Liver (tissue), 9 donors: ENCODE data around the gene GPR183. TPM values are rescaled to one million over a fixed set of nuclear protein-coding genes. Genes with fewer than 3 reads are reported as not detected.

ENCODE experiments used
- DNase-seq: peaks from one replicate; pipeline ENCODE4 v3.0.0-alpha.2; 2017; ENCODE audit warnings: low spot score
- H3K27ac ChIP-seq, 2 donors: one replicate each; pipeline ENCODE4 v1.7.0; 2013; ENCODE audit warnings: inconsistent platforms in 2 of 2, low read length in 2 of 2, control low read depth in 1 of 2, low read depth in 1 of 2, mild to moderate bottlenecking in 1 of 2
- H3K27me3 ChIP-seq, 4 donors: one replicate each; pipeline versions ENCODE4 v1.6.1 to v1.7.0; 2013; ENCODE audit warnings: low read length in 3 of 4, inconsistent platforms in 1 of 4, mild to moderate bottlenecking in 1 of 4, moderate library complexity in 1 of 4; ENCODE audit not compliant: control insufficient read depth in 4 of 4, insufficient read depth in 4 of 4
- H3K36me3 ChIP-seq, 4 donors: one replicate each; pipeline versions ENCODE4 v1.6.1 to v1.7.0; 2013; ENCODE audit warnings: low read length in 3 of 4, mild to moderate bottlenecking in 3 of 4, low read depth in 1 of 4, moderate library complexity in 1 of 4; ENCODE audit not compliant: control insufficient read depth in 4 of 4, insufficient read depth in 3 of 4
- H3K4me1 ChIP-seq, 4 donors: one replicate each; pipeline versions ENCODE4 v1.6.1 to v1.7.0; 2013; ENCODE audit warnings: low read length in 3 of 4, mild to moderate bottlenecking in 3 of 4, moderate library complexity in 1 of 4; ENCODE audit not compliant: control insufficient read depth in 4 of 4, insufficient read depth in 4 of 4
- H3K4me3 ChIP-seq, 3 donors: one replicate each; pipeline versions ENCODE4 v1.6.1 to v1.7.0; 2013; ENCODE audit warnings: low read length in 3 of 3, control low read depth in 1 of 3, low read depth in 1 of 3, mild to moderate bottlenecking in 1 of 3
- H3K9ac ChIP-seq, 2 donors: one replicate each; pipeline ENCODE4 v1.7.0; 2013; ENCODE audit warnings: low read length in 2 of 2, mild to moderate bottlenecking in 2 of 2, moderate library complexity in 2 of 2, control low read depth in 1 of 2, low read depth in 1 of 2
- H3K9me3 ChIP-seq, 4 donors: one replicate each; pipeline versions ENCODE4 v1.6.1 to v1.7.0; 2013; ENCODE audit warnings: low read length in 3 of 4; ENCODE audit not compliant: control insufficient read depth in 4 of 4
- EGR1 ChIP-seq, 2 donors: IDR thresholded peaks; 2 replicates each; pipeline ENCODE4 v1.6.1; 2016 to 2018; ENCODE audit warnings: antibody characterized with exemption in 2 of 2, low read depth in 2 of 2
- FOXA1 ChIP-seq: IDR thresholded peaks from 2 replicates; pipeline ENCODE4 v1.6.1; 2016; ENCODE audit warnings: antibody characterized with exemption
- FOXA2 ChIP-seq: IDR thresholded peaks from 2 replicates; pipeline ENCODE4 v1.6.1; 2016; ENCODE audit warnings: antibody characterized with exemption
- GABPA ChIP-seq, 2 donors: IDR thresholded peaks in 1 of 2; conservative IDR thresholded peaks in 1 of 2; 2 replicates each; pipeline ENCODE4 v1.6.1; 2016; ENCODE audit warnings: antibody characterized with exemption in 2 of 2, mild to moderate bottlenecking in 1 of 2, moderate library complexity in 1 of 2
- HNF4A ChIP-seq, 2 donors: conservative IDR thresholded peaks; 2 replicates each; pipeline ENCODE4 v1.6.1; 2016; ENCODE audit warnings: antibody characterized with exemption in 2 of 2, mild to moderate bottlenecking in 2 of 2
- HNF4G ChIP-seq: IDR thresholded peaks from 2 replicates; pipeline ENCODE4 v1.6.1; 2016; ENCODE audit warnings: antibody characterized with exemption
- JUND ChIP-seq, 2 donors: IDR thresholded peaks; 2 replicates each; pipeline ENCODE4 v1.6.1; 2016; ENCODE audit warnings: antibody characterized with exemption in 2 of 2
- RXRA ChIP-seq, 2 donors: IDR thresholded peaks; 2 replicates each; pipeline ENCODE4 v1.6.1; 2017 to 2018; ENCODE audit warnings: antibody characterized with exemption in 2 of 2, mild to moderate bottlenecking in 1 of 2
- SP1 ChIP-seq: IDR thresholded peaks from 2 replicates; pipeline ENCODE4 v1.6.1; 2018; ENCODE audit warnings: antibody characterized with exemption, mild to moderate bottlenecking
- TAF1 ChIP-seq: conservative IDR thresholded peaks from 2 replicates; pipeline ENCODE4 v1.6.1; 2016; ENCODE audit warnings: antibody characterized with exemption, mild to moderate bottlenecking
- YY1 ChIP-seq: IDR thresholded peaks from 2 replicates; pipeline ENCODE4 v1.6.1; 2016; ENCODE audit warnings: antibody characterized with exemption, mild to moderate bottlenecking
- WGBS: extraction: QIAGEN DNeasy Blood & Tissue Kit; methylation state at CpG from one replicate; pipeline ENCODE4 v1.1.7; 2013; 5-methylcytosine and 5-hydroxymethylcytosine counted together
- polyA plus RNA-seq, 2 donors: library from polyadenylated mRNA; stranded (reverse) in 1 of 2; unstranded in 1 of 2; fragments of 200-250 nt in 1 of 2; fragments of >200 nt in 1 of 2; fragmentation: Nextera tagmentation in 1 of 2; extraction: Ambion mirVana in 1 of 2; gene quantifications; one replicate each; pipeline versions ENCODE4 v1.2.1 to v1.2.3, GENCODE V29; 2013 to 2015
- total RNA-seq, 2 donors: library from RNA; depleted of rRNA; stranded (reverse); fragments of >200 nt; gene quantifications; one replicate each; pipeline ENCODE4 v1.2.3, GENCODE V29; 2014
- TF ChIP-seq, protein P1 (sequence below): IDR thresholded peaks from 2 replicates; pipeline ENCODE4 v1.6.1; 2016; ENCODE audit warnings: antibody characterized with exemption, mild to moderate bottlenecking
- TF ChIP-seq, protein P2 (sequence below): IDR thresholded peaks from 2 replicates; pipeline ENCODE4 v1.6.1; 2016; ENCODE audit warnings: antibody characterized with exemption
- TF ChIP-seq, protein P3 (sequence below): IDR thresholded peaks from 2 replicates; pipeline ENCODE4 v1.6.1; 2016; ENCODE audit warnings: antibody characterized with exemption
- TF ChIP-seq, protein P4 (sequence below): IDR thresholded peaks from 2 replicates; pipeline ENCODE4 v1.6.1; 2016; ENCODE audit warnings: antibody characterized with exemption
- TF ChIP-seq, protein P5 (sequence below): fragments of 150-350 bp; IDR thresholded peaks from 2 replicates; pipeline ENCODE4 v1.5.1; 2017; ENCODE audit warnings: improper control_type of control experiment, low read depth, low read length; ENCODE audit not compliant: missing input control
- donor health status: healthy.
- donor health status: healthy.
- donor health status: healthy.
- donor health status: healthy.
- donor health status: healthy.

The GPR183 gene
- total and polyA plus RNA-seq, 4 donors = 0.89 to 4.3 (median 2.9) TPM

DNA sequence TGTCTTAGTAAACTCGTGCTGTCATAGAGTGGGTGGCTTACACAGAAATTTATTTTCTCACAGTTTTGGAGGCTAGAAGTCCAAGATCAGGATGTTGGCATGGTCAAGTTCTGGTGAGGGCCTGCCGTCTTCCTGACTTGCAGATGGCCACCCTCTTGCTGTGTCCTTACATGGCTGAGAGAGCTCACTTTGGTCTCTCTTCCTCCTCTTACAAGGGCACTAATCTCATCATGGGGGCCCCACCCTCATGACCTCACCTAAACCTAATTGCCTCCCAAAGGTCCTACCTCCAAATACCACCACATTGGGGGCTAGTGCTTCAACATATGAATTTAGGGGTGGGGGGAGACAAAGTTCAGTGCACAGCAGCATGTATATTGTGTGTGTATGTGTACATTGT is 34.7 kb downstream of the GPR183 start (continued):
- TF ChIP-seq, protein P1, sequence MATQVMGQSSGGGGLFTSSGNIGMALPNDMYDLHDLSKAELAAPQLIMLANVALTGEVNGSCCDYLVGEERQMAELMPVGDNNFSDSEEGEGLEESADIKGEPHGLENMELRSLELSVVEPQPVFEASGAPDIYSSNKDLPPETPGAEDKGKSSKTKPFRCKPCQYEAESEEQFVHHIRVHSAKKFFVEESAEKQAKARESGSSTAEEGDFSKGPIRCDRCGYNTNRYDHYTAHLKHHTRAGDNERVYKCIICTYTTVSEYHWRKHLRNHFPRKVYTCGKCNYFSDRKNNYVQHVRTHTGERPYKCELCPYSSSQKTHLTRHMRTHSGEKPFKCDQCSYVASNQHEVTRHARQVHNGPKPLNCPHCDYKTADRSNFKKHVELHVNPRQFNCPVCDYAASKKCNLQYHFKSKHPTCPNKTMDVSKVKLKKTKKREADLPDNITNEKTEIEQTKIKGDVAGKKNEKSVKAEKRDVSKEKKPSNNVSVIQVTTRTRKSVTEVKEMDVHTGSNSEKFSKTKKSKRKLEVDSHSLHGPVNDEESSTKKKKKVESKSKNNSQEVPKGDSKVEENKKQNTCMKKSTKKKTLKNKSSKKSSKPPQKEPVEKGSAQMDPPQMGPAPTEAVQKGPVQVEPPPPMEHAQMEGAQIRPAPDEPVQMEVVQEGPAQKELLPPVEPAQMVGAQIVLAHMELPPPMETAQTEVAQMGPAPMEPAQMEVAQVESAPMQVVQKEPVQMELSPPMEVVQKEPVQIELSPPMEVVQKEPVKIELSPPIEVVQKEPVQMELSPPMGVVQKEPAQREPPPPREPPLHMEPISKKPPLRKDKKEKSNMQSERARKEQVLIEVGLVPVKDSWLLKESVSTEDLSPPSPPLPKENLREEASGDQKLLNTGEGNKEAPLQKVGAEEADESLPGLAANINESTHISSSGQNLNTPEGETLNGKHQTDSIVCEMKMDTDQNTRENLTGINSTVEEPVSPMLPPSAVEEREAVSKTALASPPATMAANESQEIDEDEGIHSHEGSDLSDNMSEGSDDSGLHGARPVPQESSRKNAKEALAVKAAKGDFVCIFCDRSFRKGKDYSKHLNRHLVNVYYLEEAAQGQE = no peak

DNA sequence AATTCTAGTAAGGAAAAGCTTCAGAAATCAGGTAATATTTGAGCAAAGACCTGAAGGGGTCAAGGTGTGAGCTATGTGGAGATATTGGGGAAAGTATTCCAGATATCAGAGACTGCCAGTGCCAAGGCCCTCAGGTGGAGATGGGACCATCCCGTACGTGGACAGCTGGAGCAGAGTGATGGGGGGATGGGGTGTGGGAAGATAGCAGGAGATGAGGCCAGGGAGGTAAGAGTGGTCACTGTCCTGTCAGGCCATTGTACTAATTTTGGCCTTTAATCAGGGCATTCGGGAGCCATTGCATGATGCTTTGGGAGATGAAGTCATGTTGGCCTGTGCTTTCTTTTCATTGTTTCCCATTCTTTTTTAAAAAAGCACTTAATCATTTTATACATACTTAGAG is 36.0 kb downstream of the GPR183 start:
- H3K27ac ChIP-seq = no peak overlapping the region
- 87% methylated on average over 3 of the region's 3 CpGs for WGBS
- H3K27me3 ChIP-seq = no peaks in the 10 kb centered on the region
- no peaks in the 10 kb centered on the region for H3K4me1 ChIP-seq
- peaks cover 0 to 4% (median 3%) of the 10 kb centered on the region in 4 donors for H3K36me3 ChIP-seq
- no peak for DNase-seq
- peaks cover 0 to 3% (median 0%) of the 10 kb centered on the region in 4 donors for H3K9me3 ChIP-seq
- H3K4me3 ChIP-seq = no peak overlapping the region
- no peak for TF ChIP-seq HNF4G
- no peak for TF ChIP-seq RXRA (IDR thresholded peaks at IDR 0.05)
- TF ChIP-seq, protein P2, sequence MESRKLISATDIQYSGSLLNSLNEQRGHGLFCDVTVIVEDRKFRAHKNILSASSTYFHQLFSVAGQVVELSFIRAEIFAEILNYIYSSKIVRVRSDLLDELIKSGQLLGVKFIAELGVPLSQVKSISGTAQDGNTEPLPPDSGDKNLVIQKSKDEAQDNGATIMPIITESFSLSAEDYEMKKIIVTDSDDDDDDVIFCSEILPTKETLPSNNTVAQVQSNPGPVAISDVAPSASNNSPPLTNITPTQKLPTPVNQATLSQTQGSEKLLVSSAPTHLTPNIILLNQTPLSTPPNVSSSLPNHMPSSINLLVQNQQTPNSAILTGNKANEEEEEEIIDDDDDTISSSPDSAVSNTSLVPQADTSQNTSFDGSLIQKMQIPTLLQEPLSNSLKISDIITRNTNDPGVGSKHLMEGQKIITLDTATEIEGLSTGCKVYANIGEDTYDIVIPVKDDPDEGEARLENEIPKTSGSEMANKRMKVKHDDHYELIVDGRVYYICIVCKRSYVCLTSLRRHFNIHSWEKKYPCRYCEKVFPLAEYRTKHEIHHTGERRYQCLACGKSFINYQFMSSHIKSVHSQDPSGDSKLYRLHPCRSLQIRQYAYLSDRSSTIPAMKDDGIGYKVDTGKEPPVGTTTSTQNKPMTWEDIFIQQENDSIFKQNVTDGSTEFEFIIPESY = no peak
- TF ChIP-seq FOXA1 = no peak
- TF ChIP-seq GABPA (IDR thresholded peaks at IDR 0.05 in 1 of 2, conservative IDR thresholded peaks at IDR 0.05 in 1 of 2) = no peak
- TF ChIP-seq, protein P3, sequence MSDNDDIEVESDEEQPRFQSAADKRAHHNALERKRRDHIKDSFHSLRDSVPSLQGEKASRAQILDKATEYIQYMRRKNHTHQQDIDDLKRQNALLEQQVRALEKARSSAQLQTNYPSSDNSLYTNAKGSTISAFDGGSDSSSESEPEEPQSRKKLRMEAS = no peak
- TF ChIP-seq HNF4A (conservative IDR thresholded peaks at IDR 0.05) = no peak
- TF ChIP-seq JUND (IDR thresholded peaks at IDR 0.05) = no peak
- no peak for TF ChIP-seq EGR1 (IDR thresholded peaks at IDR 0.05; ENCODE audit: low read depth in 2 of 2)
- TF ChIP-seq, protein P4, sequence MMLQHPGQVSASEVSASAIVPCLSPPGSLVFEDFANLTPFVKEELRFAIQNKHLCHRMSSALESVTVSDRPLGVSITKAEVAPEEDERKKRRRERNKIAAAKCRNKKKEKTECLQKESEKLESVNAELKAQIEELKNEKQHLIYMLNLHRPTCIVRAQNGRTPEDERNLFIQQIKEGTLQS = no peak
- TF ChIP-seq, protein P5, sequence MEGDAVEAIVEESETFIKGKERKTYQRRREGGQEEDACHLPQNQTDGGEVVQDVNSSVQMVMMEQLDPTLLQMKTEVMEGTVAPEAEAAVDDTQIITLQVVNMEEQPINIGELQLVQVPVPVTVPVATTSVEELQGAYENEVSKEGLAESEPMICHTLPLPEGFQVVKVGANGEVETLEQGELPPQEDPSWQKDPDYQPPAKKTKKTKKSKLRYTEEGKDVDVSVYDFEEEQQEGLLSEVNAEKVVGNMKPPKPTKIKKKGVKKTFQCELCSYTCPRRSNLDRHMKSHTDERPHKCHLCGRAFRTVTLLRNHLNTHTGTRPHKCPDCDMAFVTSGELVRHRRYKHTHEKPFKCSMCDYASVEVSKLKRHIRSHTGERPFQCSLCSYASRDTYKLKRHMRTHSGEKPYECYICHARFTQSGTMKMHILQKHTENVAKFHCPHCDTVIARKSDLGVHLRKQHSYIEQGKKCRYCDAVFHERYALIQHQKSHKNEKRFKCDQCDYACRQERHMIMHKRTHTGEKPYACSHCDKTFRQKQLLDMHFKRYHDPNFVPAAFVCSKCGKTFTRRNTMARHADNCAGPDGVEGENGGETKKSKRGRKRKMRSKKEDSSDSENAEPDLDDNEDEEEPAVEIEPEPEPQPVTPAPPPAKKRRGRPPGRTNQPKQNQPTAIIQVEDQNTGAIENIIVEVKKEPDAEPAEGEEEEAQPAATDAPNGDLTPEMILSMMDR = no peak
- no peak overlapping the region for H3K9ac ChIP-seq

DNA sequence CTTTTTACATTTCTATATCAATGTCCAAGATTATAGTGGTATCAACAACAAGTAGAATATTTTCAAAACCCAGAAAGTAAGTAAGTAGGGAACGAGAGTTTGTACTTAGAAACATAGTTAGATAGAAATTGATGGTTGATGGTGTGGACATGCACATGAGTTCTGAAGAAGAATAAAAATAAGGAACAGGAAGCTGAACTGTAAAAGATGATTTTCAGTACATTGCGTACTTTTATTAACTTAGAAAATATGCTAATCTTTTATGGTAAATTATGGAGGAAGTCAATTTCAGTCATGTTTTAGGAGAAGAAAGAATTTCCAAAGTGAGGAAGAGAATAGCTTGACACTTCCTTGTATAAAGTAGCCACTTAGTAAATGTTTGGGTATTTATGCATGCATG is 36.7 kb downstream of the GPR183 start:
- peaks cover 0 to 3% (median 0%) of the 10 kb centered on the region in 4 donors for H3K9me3 ChIP-seq
- WGBS = 84% methylated on average over 2 of the region's 2 CpGs
- no peaks in the 10 kb centered on the region for H3K27me3 ChIP-seq
- H3K9ac ChIP-seq = no peak overlapping the region
- no peaks in the 10 kb centered on the region for H3K4me1 ChIP-seq
- H3K27ac ChIP-seq = no peak overlapping the region
- peaks cover 0 to 4% (median 3%) of the 10 kb centered on the region in 4 donors for H3K36me3 ChIP-seq
- no peak for DNase-seq
- no peak overlapping the region for H3K4me3 ChIP-seq
- TF ChIP-seq FOXA2 = no peak
- no peak for TF ChIP-seq HNF4G
- TF ChIP-seq, protein P4 = no peak
- TF ChIP-seq GABPA (IDR thresholded peaks at IDR 0.05 in 1 of 2, conservative IDR thresholded peaks at IDR 0.05 in 1 of 2) = no peak
- TF ChIP-seq TAF1 = no peak
- no peak for TF ChIP-seq HNF4A (conservative IDR thresholded peaks at IDR 0.05)
- TF ChIP-seq YY1 = no peak
- TF ChIP-seq, protein P5 = no peak
- TF ChIP-seq FOXA1 = no peak
- no peak for TF ChIP-seq SP1
